Measurements from ENCODE around the gene PTS. TPM values are rescaled to one million over a fixed set of nuclear protein-coding genes. Genes with fewer than 3 reads are reported as not detected.

The PTS gene
- polyA plus RNA-seq, 2 of the 4 experiments (the other 2 are of a cell fraction) = 33.9 to 48.5 TPM

- TF ChIP-seq CTCF (IDR thresholded peaks at IDR 0.05) (no peak), CBX8 (IDR thresholded peaks at IDR 0.05) (no peak), EHMT2 (IDR thresholded peaks at IDR 0.05; ENCODE audit: low read depth) (no peak), RARB (CRISPR knock-in tag; IDR thresholded peaks at IDR 0.05) (no peak)
Observed at GRCh38 chr11:112179601-112180000, 46.6 kb upstream of the PTS start (continued).

- ATAC-seq = no peak
- DNase-seq (ENCODE audit: low read depth in 1 of 2, low spot score in 1 of 2) = no peak
- H3K4me3 ChIP-seq = no peak overlapping the region
- POLR2A ChIA-PET = no interaction called here
- 38% methylated on average over 1 of the region's 1 CpG for WGBS (ENCODE audit: missing lambda C conversion rate)
- no peak overlapping the region for H3K27ac ChIP-seq
- TF ChIP-seq CTCF (IDR thresholded peaks at IDR 0.05) (no peak), SMC3 (IDR thresholded peaks at IDR 0.05) (no peak), HDAC2 (IDR thresholded peaks at IDR 0.05) (no peak), BHLHE40 (IDR thresholded peaks at IDR 0.05; ENCODE audit: low read depth, low read length) (no peak), FOXS1 (CRISPR knock-in tag; IDR thresholded peaks at IDR 0.05) (no peak), MYC (IDR thresholded peaks at IDR 0.05; ENCODE audit: borderline replicate concordance, low read length) (no peak), NFE2L2 (conservative IDR thresholded peaks at IDR 0.05; ENCODE audit: low read length) (no peak), HOXB13 (CRISPR knock-in tag; IDR thresholded peaks at IDR 0.05; ENCODE audit: low read depth) (no peak), FOSL2 (IDR thresholded peaks at IDR 0.05) (no peak), FOSL2 (CRISPR knock-in tag; IDR thresholded peaks at IDR 0.05) (no peak), GATA3 (IDR thresholded peaks at IDR 0.05; ENCODE audit: borderline replicate concordance) (no peak), JUNB (IDR thresholded peaks at IDR 0.05) (no peak), TFCP2L1 (CRISPR knock-in tag; IDR thresholded peaks at IDR 0.05) (no peak), RAD21 (conservative IDR thresholded peaks at IDR 0.05 in 1 of 2, IDR thresholded peaks at IDR 0.05 in 1 of 2) (no peak), NR3C1 (IDR thresholded peaks at IDR 0.05) (no peak)
- TF ChIP-seq, protein P1, sequence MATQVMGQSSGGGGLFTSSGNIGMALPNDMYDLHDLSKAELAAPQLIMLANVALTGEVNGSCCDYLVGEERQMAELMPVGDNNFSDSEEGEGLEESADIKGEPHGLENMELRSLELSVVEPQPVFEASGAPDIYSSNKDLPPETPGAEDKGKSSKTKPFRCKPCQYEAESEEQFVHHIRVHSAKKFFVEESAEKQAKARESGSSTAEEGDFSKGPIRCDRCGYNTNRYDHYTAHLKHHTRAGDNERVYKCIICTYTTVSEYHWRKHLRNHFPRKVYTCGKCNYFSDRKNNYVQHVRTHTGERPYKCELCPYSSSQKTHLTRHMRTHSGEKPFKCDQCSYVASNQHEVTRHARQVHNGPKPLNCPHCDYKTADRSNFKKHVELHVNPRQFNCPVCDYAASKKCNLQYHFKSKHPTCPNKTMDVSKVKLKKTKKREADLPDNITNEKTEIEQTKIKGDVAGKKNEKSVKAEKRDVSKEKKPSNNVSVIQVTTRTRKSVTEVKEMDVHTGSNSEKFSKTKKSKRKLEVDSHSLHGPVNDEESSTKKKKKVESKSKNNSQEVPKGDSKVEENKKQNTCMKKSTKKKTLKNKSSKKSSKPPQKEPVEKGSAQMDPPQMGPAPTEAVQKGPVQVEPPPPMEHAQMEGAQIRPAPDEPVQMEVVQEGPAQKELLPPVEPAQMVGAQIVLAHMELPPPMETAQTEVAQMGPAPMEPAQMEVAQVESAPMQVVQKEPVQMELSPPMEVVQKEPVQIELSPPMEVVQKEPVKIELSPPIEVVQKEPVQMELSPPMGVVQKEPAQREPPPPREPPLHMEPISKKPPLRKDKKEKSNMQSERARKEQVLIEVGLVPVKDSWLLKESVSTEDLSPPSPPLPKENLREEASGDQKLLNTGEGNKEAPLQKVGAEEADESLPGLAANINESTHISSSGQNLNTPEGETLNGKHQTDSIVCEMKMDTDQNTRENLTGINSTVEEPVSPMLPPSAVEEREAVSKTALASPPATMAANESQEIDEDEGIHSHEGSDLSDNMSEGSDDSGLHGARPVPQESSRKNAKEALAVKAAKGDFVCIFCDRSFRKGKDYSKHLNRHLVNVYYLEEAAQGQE (IDR thresholded peaks at IDR 0.05) = no peak
- no peak overlapping the region for H3K4me2 ChIP-seq
- no peaks in the 10 kb centered on the region for H3K4me1 ChIP-seq
- H3K9me3 ChIP-seq = no peaks in the 10 kb centered on the region
- CTCF ChIA-PET = no interaction called here
- FAIRE-seq = no peak
Observed at GRCh38 chr11:112182867-112183266, 43.4 kb upstream of the PTS start.

- ATAC-seq (no peak), DNase-seq (ENCODE audit: low read depth in 1 of 2, low spot score in 1 of 2) (no peak), FAIRE-seq (no peak)
- Histone ChIP-seq H3K4me2 (no peak overlapping the region), H3K27ac (no peak overlapping the region), H3K9me3 (no peaks in the 10 kb centered on the region), H3K4me1 (no peaks in the 10 kb centered on the region), H3K4me3 (no peak overlapping the region)
- ChIA-PET CTCF (interaction anchor here (2.3 kb wide), 1 partner anchor 72 kb away, joined by 5 read pairs; no protein-coding TSS in a partner anchor), POLR2A (no interaction called here)
- TF ChIP-seq NPAS2 (CRISPR knock-in tag; IDR thresholded peaks at IDR 0.05; ENCODE audit: borderline replicate concordance) (no peak), FOXS1 (CRISPR knock-in tag; IDR thresholded peaks at IDR 0.05) (no peak), ELK1 (IDR thresholded peaks at IDR 0.05; ENCODE audit: low read depth, low read length) (no peak), EHMT2 (IDR thresholded peaks at IDR 0.05; ENCODE audit: low read depth) (no peak), ZC3H11A (IDR thresholded peaks at IDR 0.05) (no peak)
Observed at GRCh38 chr11:112185883-112186282, 40.3 kb upstream of the PTS start.

All from A549 (cell line).